BJ (cell line): ENCODE data around the gene AKT3. TPM values are rescaled to one million over a fixed set of nuclear protein-coding genes. Genes with fewer than 3 reads are reported as not detected.

ENCODE experiments used
- CTCF ChIA-PET: fragments of 350-600 bp; formaldehyde crosslinking; extraction: SDS; loops from one replicate; lab custom pipeline; 2021; ENCODE audit warnings: antibody characterized with exemption, inconsistent platforms; lab: Yijun Ruan, JAX
- POLR2A ChIA-PET: fragments of 300-600 bp; sonication (Branson Sonifier 250); formaldehyde crosslinking; extraction: SDS; loops from one replicate; lab custom pipeline; 2021; ENCODE audit warnings: antibody characterized with exemption; lab: Charles Lee
- DNase-seq: peaks from one replicate; pipeline ENCODE4 v3.0.0-alpha.2; 2011; ENCODE audit warnings: low read depth
- H3K27me3 ChIP-seq: 2 replicates; pipeline ENCODE4 v1.6.0; 2011; ENCODE audit warnings: low read length; ENCODE audit not compliant: control insufficient read depth, insufficient read depth
- H3K36me3 ChIP-seq: 2 replicates; pipeline ENCODE4 v1.5.1; 2011; ENCODE audit warnings: low read length; ENCODE audit not compliant: control insufficient read depth, insufficient read depth
- H3K4me3 ChIP-seq: 2 replicates; pipeline ENCODE4 v1.5.1; 2011; ENCODE audit warnings: low read depth, mild to moderate bottlenecking, control low read depth, low read length
- CTCF ChIP-seq: IDR thresholded peaks from 2 replicates; pipeline ENCODE4 v1.5.1; 2011; ENCODE audit warnings: low read depth, mild to moderate bottlenecking, control low read depth, inconsistent platforms, low read length, moderate library complexity; ENCODE audit not compliant: insufficient read depth
- polyA plus RNA-seq: library from polyadenylated mRNA; depleted of rRNA; stranded (reverse); fragments of >200 nt; gene quantifications from 2 replicates; pipeline ENCODE4 v1.2.3, GENCODE V29; 2011

AKT3 gene
- polyA plus RNA-seq, 1 experiment, result 23.8 TPM

- Histone ChIP-seq H3K27me3 (no peaks in the 10 kb centered on the region), H3K36me3 (peaks cover 1% of the 10 kb centered on the region), H3K4me3 (no peak overlapping the region)
- TF ChIP-seq CTCF, result no peak
- POLR2A ChIA-PET, result no interaction called here
- DNase-seq, result no peak
- CTCF ChIA-PET, result no interaction called here
Measured at GRCh38 chr1:243493156-243494129, 356.6 kb downstream of the AKT3 start.

- Histone ChIP-seq H3K36me3 (no peaks in the 10 kb centered on the region), H3K4me3 (no peak overlapping the region), H3K27me3 (no peaks in the 10 kb centered on the region)
- DNase-seq, result peak; percentile 81
- ChIA-PET POLR2A (interaction anchor here (0.6 kb wide), 1 partner anchor 14 kb away, joined by 3 read pairs; no protein-coding TSS in a partner anchor), CTCF (interaction anchor here (1.2 to 1.3 kb wide), 2 partner anchors 9 to 147 kb away, joined by 3 to 4 read pairs; no protein-coding TSS in a partner anchor)
- no peak for TF ChIP-seq CTCF
Measured at GRCh38 chr1:243490748-243491686, 359.0 kb downstream of the AKT3 start.

GRCh38 chr1:243489681-243490546, 360.1 kb downstream of the AKT3 start:
- Histone ChIP-seq H3K4me3 (no peak overlapping the region), H3K27me3 (no peaks in the 10 kb centered on the region), H3K36me3 (no peaks in the 10 kb centered on the region)
- POLR2A ChIA-PET, result no interaction called here
- no peak for TF ChIP-seq CTCF
- DNase-seq, result no peak
- CTCF ChIA-PET, result interaction anchor here (0.6 kb wide), 1 partner anchor 199 kb away, joined by 4 read pairs; no protein-coding TSS in a partner anchor

GRCh38 chr1:243489158-243489527, 360.9 kb downstream of the AKT3 start:
- CTCF ChIA-PET, result interaction anchor here (0.6 kb wide), 1 partner anchor 199 kb away, joined by 4 read pairs; no protein-coding TSS in a partner anchor

More at GRCh38 chr1:243489158-243489527, 360.9 kb downstream of the AKT3 start:
- no peak for DNase-seq
- Histone ChIP-seq H3K4me3 (no peak overlapping the region), H3K27me3 (no peaks in the 10 kb centered on the region), H3K36me3 (no peaks in the 10 kb centered on the region)
- no peak for TF ChIP-seq CTCF
- POLR2A ChIA-PET, result no interaction called here
